ENCODE results near the gene SMIM34. TPM values are rescaled to one million over a fixed set of nuclear protein-coding genes. Genes with fewer than 3 reads are reported as not detected.

The SMIM34 gene
- total RNA-seq, 4 donors from 2014 or later: not detected

- Histone ChIP-seq H3K4me1 (no peaks in the 10 kb centered on the region), H3K36me3 (no peaks in the 10 kb centered on the region), H3K27ac (no peak overlapping the region), H3K27me3 (no peaks in the 10 kb centered on the region), H3K4me3 (no peak overlapping the region), H3K9me3 (no peaks in the 10 kb centered on the region)
- 9 to 33% methylated on average over 1 of the region's 1 CpG for WGBS, 2 donors
- no peak for DNase-seq
- intact Hi-C loops (cut with DNase I): no loop called here
- TF ChIP-seq POLR2A (IDR thresholded peaks at IDR 0.05) (no peak), CTCF (IDR thresholded peaks at IDR 0.05) (no peak)
Measured at GRCh38 chr21:34369741-34370140, 54.0 kb downstream of the SMIM34 start.

Small RNA genes lying within 50 kb of the gene (small RNA-seq; reads per million reads assigned to genes)
- gene RF00614: 0 reads per million in 4 donors

Other genes starting within 250 kb of the SMIM34 start
- not detected for gene KCNE2, start 59.9 kb downstream of the SMIM34 start, total RNA-seq
- 10 to 100 TPM in 1 of 4 donors, 1 to 10 TPM in 1, under 1 TPM in 2; 0.49 to 11.9 (median 4.0) TPM for gene SMIM11, start 48.4 kb downstream of the SMIM34 start, total RNA-seq
- 1 to 10 TPM in 1 of 4 donors, under 1 TPM in 2, not detected in 1; 0.82 to 2.3 (median 0.83) TPM for gene KCNE1, start 88.3 kb upstream of the SMIM34 start, total RNA-seq
- 10 to 100 TPM; 12.4 to 21.0 (median 17.0) TPM for gene RCAN1, start 191.2 kb upstream of the SMIM34 start, total RNA-seq
- gene CLIC6, start 245.0 kb upstream of the SMIM34 start, total RNA-seq: 1 to 10 TPM in 3 of 4 donors, under 1 TPM in 1; 0.83 to 3.8 (median 2.0) TPM